ENCODE measurements around the gene PARD3B.

DNA sequence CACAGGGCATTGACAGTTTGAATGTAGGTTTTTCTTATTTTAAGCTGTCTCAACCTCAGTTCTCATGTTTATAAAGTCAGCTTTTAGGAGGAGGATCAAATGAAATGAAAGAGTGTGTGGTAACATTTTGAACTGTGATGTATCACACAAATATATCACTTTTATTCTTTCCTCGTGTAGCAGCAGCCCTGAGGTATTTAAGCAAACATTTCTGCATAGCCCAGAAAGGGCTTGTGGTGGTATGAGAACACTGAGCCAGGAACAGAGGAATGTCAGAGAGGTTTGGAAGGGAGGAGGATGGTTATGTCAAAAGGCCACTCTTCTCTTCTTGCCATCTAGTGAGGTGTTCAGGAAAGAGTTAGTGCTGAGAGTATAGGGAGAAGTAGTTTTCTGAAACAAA is 150.2 kb downstream of the PARD3B start:
- TF ChIP-seq ELK1 (IDR thresholded peaks at IDR 0.05; ENCODE audit: borderline replicate concordance, low read depth, low read length) (no peak), POLR2A (IDR thresholded peaks at IDR 0.05; ENCODE audit: low read depth, low read length) (no peak)
- TF ChIP-seq, protein P1, sequence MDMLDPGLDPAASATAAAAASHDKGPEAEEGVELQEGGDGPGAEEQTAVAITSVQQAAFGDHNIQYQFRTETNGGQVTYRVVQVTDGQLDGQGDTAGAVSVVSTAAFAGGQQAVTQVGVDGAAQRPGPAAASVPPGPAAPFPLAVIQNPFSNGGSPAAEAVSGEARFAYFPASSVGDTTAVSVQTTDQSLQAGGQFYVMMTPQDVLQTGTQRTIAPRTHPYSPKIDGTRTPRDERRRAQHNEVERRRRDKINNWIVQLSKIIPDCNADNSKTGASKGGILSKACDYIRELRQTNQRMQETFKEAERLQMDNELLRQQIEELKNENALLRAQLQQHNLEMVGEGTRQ (IDR thresholded peaks at IDR 0.05; ENCODE audit: low read depth, low read length) = no peak
